ENCODE measurements around the gene RIPK3. TPM values are rescaled to one million over a fixed set of nuclear protein-coding genes. Genes with fewer than 3 reads are reported as not detected.

RIPK3 gene
- total and polyA plus RNA-seq, 2 experiments from 2014 or later = 0.32 to 1.5 TPM

DNA sequence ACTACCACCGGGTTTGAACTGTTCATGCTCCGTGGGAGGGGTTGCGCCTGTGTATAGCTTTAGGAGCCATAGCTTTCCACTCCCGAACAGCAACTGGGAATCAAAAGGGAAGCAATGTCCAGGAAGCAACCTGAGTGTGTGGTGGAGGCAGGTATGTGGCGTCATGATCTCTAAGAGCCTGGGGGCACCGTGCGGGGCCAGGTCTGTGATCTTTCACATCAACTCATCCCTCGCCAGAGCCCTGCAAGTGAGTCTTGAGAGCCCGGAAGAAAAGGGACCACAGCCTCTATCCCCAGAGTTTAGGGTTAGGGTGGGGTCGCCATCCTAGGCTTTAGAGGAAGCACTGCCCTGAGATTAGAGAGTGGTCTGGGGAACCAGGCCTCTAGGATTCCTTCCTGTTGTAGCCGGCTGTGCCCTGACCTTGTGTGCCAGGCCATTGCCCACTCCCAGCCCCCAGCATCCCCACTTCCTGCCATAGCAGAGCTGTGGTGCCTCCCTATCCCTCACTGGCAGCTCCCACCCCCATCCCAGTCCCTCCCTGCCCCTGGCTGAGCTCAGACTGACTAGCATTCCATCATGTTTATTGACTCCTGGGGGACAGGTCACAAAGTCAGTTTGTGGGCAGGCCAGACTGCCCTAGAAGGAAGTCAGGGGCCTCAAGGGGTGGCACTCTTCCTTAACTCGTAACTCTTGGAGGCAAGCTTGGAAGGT lies 4.2 kb downstream of the RIPK3 start:
- peak overlapping the region; percentile 92 for H3K4me2 ChIP-seq

DNA sequence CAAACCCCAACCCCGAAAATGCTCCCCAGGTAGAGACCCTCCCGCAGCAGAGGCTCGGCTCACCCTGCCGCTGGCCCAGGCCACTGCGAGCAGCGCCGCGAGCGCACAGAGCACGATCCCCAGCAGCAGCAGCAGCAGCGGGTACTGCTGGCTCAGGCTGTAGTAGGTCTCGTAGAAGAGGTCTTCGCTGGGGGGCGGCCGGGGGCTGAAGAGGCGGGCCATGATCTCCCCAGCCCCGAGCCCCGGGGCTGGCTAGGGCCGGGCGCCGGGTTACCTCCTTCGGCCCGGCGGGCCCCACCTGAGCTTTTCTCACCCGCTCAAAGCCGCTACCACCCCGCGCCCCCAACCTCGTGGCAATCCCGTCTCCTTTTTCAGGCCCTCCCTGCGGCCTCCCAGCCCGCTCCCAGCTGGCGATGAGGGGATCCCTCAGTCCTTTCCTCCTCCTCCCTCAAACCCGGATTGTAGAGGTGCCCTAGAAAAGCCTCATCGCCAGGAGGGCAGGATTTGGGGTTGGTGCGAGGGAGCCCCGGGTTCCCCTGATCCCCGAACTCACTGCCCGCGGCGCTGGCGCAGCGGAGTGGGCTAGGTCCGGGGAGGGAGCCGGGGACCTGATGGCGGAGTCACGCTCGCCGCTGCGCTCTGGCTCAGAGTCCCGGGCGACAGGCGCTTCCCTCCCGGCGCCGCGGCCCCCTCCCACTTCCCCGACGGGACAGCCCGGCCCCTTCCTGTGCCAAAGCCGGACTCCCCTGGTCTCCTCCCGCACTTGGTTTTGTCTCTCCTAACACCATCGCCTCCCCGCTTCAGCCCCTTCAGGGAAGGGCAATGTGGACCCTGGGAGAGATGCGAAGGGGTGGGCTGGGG lies 5.1 kb downstream of the RIPK3 start, which contains the start of gene ADCY4:
Gene ADCY4 (minus strand): TSS at position 641 of the 861 bp plus-strand sequence. CDS start 419 bp downstream, at position 222.
- peaks cover 92% of the 10 kb centered on the region for H3K27me3 Mint-ChIP-seq (ENCODE audit: insufficient read depth, low read depth, poor library complexity)
- H3K79me2 ChIP-seq (replicated peaks; ENCODE audit: insufficient read depth) = no peaks in the 10 kb centered on the region
- H3K4me2 ChIP-seq = peak within 1 kb of the TSS; percentile 92
- peaks cover 26% of the 10 kb centered on the region; the same call in 1 of the 2 replicates for H3K4me1 ChIP-seq (ENCODE audit: insufficient read depth)
- H3K36me3 Mint-ChIP-seq (ENCODE audit: low read depth) = no peaks in the 10 kb centered on the region
- H4K20me1 ChIP-seq (replicated peaks; ENCODE audit: insufficient read depth) = peaks cover 4% of the 10 kb centered on the region
- H3F3A ChIP-seq (replicated peaks; ENCODE audit: low read depth) = 0 out of 2 replicates have a peak, but pooled peaks cover 8% of the 10 kb centered on the region
- H3K27me3 ChIP-seq (ENCODE audit: insufficient read depth) = peaks cover 98% of the 10 kb centered on the region
- DNase-seq (ENCODE audit: low spot score) = peak; percentile 56
- H3K36me3 ChIP-seq (ENCODE audit: insufficient read depth) = no peaks in the 10 kb centered on the region
- H3K27ac ChIP-seq (ENCODE audit: low read depth) = no peak within 1 kb of the TSS
- H2AFZ ChIP-seq = peak within 1 kb of the TSS; percentile 100
- peak; percentile 48 for TF ChIP-seq EZH2 (IDR thresholded peaks at IDR 0.05; ENCODE audit: low read depth, unreplicated experiment)
- no peak for TF ChIP-seq ZNF331 (CRISPR knock-in tag; IDR thresholded peaks at IDR 0.05; ENCODE audit: low read depth)
- peak within 1 kb of the TSS; percentile 80 for H3K4me3 ChIP-seq
- peaks cover 23% of the 10 kb centered on the region for H3K4me1 Mint-ChIP-seq
- peak within 1 kb of the TSS; percentile 83 for H3K4me3 Mint-ChIP-seq
- no peaks in the 10 kb centered on the region for H3K9me3 Mint-ChIP-seq
- peak; percentile 17 for ATAC-seq
- H3K9me2 ChIP-seq (ENCODE audit: insufficient read depth) = no peaks in the 10 kb centered on the region
- no peak within 1 kb of the TSS for H3K27ac Mint-ChIP-seq

More for the DNA sequence above, 4.2 kb downstream of the RIPK3 start:
- Histone ChIP-seq H4K20me1 (replicated peaks; ENCODE audit: insufficient read depth) (peaks cover 4% of the 10 kb centered on the region), H3K36me3 (ENCODE audit: insufficient read depth) (no peaks in the 10 kb centered on the region), H3K27ac (ENCODE audit: low read depth) (no peak overlapping the region), H3K27me3 (ENCODE audit: insufficient read depth) (peaks cover 100% of the 10 kb centered on the region), H3F3A (replicated peaks; ENCODE audit: low read depth) (0 out of 2 replicates have a peak, but pooled peaks cover 8% of the 10 kb centered on the region), H3K4me3 (peak overlapping the region; percentile 80), H3K4me1 (ENCODE audit: insufficient read depth) (peaks cover 26% of the 10 kb centered on the region; the same call in 1 of the 2 replicates), H2AFZ (peak overlapping the region; percentile 100), H3K9me2 (ENCODE audit: insufficient read depth) (no peaks in the 10 kb centered on the region), H3K79me2 (replicated peaks; ENCODE audit: insufficient read depth) (no peaks in the 10 kb centered on the region)
- no peaks in the 10 kb centered on the region for H3K9me3 Mint-ChIP-seq
- H3K4me3 Mint-ChIP-seq = peak overlapping the region; percentile 83
- peaks cover 23% of the 10 kb centered on the region for H3K4me1 Mint-ChIP-seq
- H3K36me3 Mint-ChIP-seq (ENCODE audit: low read depth) = no peaks in the 10 kb centered on the region
- DNase-seq (ENCODE audit: low spot score) (peak; percentile 30), ATAC-seq (no peak)
- H3K27ac Mint-ChIP-seq = no peak overlapping the region
- H3K27me3 Mint-ChIP-seq (ENCODE audit: insufficient read depth, low read depth, poor library complexity) = peaks cover 94% of the 10 kb centered on the region
- TF ChIP-seq ZNF114 (CRISPR knock-in tag; IDR thresholded peaks at IDR 0.05) (no peak), EZH2 (IDR thresholded peaks at IDR 0.05; ENCODE audit: low read depth, unreplicated experiment) (no peak), ZNF331 (CRISPR knock-in tag; IDR thresholded peaks at IDR 0.05; ENCODE audit: low read depth) (no peak), POLR2AphosphoS5 (IDR thresholded peaks at IDR 0.05; ENCODE audit: low read depth) (no peak)
- TF ChIP-seq, protein P1, sequence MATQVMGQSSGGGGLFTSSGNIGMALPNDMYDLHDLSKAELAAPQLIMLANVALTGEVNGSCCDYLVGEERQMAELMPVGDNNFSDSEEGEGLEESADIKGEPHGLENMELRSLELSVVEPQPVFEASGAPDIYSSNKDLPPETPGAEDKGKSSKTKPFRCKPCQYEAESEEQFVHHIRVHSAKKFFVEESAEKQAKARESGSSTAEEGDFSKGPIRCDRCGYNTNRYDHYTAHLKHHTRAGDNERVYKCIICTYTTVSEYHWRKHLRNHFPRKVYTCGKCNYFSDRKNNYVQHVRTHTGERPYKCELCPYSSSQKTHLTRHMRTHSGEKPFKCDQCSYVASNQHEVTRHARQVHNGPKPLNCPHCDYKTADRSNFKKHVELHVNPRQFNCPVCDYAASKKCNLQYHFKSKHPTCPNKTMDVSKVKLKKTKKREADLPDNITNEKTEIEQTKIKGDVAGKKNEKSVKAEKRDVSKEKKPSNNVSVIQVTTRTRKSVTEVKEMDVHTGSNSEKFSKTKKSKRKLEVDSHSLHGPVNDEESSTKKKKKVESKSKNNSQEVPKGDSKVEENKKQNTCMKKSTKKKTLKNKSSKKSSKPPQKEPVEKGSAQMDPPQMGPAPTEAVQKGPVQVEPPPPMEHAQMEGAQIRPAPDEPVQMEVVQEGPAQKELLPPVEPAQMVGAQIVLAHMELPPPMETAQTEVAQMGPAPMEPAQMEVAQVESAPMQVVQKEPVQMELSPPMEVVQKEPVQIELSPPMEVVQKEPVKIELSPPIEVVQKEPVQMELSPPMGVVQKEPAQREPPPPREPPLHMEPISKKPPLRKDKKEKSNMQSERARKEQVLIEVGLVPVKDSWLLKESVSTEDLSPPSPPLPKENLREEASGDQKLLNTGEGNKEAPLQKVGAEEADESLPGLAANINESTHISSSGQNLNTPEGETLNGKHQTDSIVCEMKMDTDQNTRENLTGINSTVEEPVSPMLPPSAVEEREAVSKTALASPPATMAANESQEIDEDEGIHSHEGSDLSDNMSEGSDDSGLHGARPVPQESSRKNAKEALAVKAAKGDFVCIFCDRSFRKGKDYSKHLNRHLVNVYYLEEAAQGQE (IDR thresholded peaks at IDR 0.05; ENCODE audit: unreplicated experiment) = no peak
